Hepatocyte (in vitro differentiated cells): ENCODE data around the gene ENTHD1.

Experiments
- CTCF ChIP-seq: fragments of 200-600 bp; sonication (generic); IDR thresholded peaks from 2 replicates; pipeline ENCODE4 v1.5.1; 2016; ENCODE audit warnings: antibody characterized with exemption, mild to moderate bottlenecking; ENCODE audit not compliant: poor library complexity
- EZH2 ChIP-seq: fragments of 200-600 bp; sonication (generic); IDR thresholded peaks from 2 replicates; pipeline ENCODE4 v1.6.1; 2016; ENCODE audit warnings: antibody characterized with exemption, mild to moderate bottlenecking, borderline replicate concordance
- EZH2phosphoT487 ChIP-seq: fragments of 200-600 bp; sonication (generic); IDR thresholded peaks from one replicate; pipeline ENCODE4 v1.6.1; 2018; ENCODE audit warnings: antibody characterized with exemption, mild to moderate bottlenecking, low read depth, moderate library complexity; ENCODE audit not compliant: unreplicated experiment, severe bottlenecking

- TF ChIP-seq CTCF: no peak
- TF ChIP-seq EZH2: no peak
- TF ChIP-seq EZH2phosphoT487: no peak
Observed at GRCh38 chr22:39832627-39833074, 60.9 kb downstream of the ENTHD1 start.
